RWPE1 (cell line): ENCODE results near the gene TOMM40L.
A peak's percentile ranks its signal among the peaks of the same experiment; 100 is the strongest.

Source experiments
- CTCF ChIA-PET: fragments of 350-600 bp; sonication (Branson Sonifier 250); formaldehyde crosslinking; extraction: SDS; loops from one replicate; lab custom pipeline; 2021; lab: Yijun Ruan, JAX
- POLR2A ChIA-PET: fragments of 400-600 bp; formaldehyde crosslinking; extraction: SDS; loops from one replicate; lab custom pipeline; 2020; ENCODE audit warnings: antibody characterized with exemption; ENCODE audit not compliant: low non-redundant PET; lab: Yijun Ruan, JAX
- DNase-seq: peaks from one replicate; pipeline ENCODE4 v3.0.0; 2012; ENCODE audit warnings: low spot score
- H3K27ac ChIP-seq: fragments of 450-650 bp; 2 replicates; pipeline ENCODE4 v1.5.1; 2017
- TF ChIP-seq, protein P1 (sequence below): fragments of 450-650 bp; conservative IDR thresholded peaks from 2 replicates; pipeline ENCODE4 v1.5.1; 2017; ENCODE audit warnings: low read depth, mild to moderate bottlenecking

TOMM40L gene

DNA sequence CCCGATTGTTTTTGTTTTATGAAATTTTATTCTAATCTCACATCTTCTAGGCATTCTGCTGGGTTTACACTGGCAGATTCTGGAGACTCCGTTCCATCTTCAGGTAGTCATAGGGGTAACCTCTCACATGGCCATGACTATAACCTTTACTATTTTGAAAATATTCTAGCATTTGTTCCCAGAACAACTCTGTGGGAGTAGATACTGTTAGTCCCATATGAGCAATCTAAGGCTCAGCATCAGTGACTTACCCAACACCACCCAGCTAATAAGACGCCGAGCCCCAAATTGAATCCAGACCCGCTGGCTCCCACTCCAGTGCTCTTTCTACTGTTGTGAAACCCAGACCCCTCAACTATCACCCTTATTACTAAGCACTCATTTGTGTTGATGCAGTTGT, 36.8 kb upstream of the TOMM40L start:
- no peak for DNase-seq
- TF ChIP-seq, protein P1, sequence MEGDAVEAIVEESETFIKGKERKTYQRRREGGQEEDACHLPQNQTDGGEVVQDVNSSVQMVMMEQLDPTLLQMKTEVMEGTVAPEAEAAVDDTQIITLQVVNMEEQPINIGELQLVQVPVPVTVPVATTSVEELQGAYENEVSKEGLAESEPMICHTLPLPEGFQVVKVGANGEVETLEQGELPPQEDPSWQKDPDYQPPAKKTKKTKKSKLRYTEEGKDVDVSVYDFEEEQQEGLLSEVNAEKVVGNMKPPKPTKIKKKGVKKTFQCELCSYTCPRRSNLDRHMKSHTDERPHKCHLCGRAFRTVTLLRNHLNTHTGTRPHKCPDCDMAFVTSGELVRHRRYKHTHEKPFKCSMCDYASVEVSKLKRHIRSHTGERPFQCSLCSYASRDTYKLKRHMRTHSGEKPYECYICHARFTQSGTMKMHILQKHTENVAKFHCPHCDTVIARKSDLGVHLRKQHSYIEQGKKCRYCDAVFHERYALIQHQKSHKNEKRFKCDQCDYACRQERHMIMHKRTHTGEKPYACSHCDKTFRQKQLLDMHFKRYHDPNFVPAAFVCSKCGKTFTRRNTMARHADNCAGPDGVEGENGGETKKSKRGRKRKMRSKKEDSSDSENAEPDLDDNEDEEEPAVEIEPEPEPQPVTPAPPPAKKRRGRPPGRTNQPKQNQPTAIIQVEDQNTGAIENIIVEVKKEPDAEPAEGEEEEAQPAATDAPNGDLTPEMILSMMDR = no peak
- POLR2A ChIA-PET = no interaction called here
- CTCF ChIA-PET = no interaction called here
- no peak overlapping the region for H3K27ac ChIP-seq

DNA sequence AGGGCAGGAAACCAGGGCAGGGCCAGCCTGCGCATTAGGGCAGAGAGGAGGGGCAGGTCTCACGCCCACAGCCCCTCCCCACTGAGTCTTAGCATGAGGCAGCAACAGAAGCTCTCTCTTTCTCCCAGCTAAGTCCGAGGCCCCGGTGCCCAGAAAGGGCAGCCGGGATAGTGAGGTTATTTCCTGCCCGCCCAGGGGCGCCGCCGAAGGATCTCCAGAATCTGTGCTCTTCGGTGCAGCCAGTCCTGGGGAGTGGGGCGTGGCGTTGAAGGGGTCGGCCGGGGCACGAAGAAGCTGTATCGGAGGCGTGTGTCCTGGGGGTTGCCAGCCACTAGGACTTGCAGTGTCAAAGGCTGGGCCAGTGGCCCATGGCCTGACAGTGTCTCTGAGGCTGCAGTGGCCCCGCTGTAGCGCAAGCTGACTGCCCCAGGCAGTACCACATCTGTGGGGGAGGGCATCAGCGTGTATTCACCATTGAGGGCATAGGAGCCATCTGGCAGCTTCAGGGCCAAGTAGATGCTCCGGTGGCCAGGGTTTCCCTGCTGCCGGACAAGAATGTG, 34.8 kb upstream of the TOMM40L start:
- POLR2A ChIA-PET = no interaction called here
- no peak overlapping the region for H3K27ac ChIP-seq
- CTCF ChIA-PET = interaction anchor here (1.0 to 1.1 kb wide), 2 partner anchors 10 to 191 kb away, joined by 3 read pairs; no protein-coding TSS in a partner anchor
- TF ChIP-seq, protein P1 = no peak
- no peak for DNase-seq

DNA sequence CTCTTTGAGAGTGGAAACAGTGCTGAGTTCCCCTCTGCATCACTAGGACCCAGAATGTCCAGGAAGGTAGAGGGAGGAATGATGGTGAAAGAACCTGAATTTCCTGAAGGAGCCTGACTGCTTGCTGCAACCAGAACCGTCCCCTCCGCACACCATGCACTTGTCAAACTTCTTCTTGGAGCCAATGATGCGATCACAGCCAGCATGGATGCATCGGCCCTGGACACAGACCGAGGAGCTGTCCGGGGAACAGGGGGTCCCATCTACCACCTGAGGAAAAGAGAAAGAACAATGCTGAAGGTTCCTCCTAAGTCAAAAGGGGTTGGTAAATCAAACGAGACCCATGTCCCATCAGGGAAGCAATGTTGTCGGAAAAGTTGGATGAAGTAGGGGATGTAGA, 33.9 kb upstream of the TOMM40L start:
- POLR2A ChIA-PET = no interaction called here
- no peak overlapping the region for H3K27ac ChIP-seq
- no peak for DNase-seq
- CTCF ChIA-PET = interaction anchor here (0.6 to 1.3 kb wide), 6 partner anchors 10 to 207 kb away, joined by 3 to 4 read pairs (median 3); partner anchors contain the start of gene NDUFS2
- TF ChIP-seq, protein P1 = no peak

DNA sequence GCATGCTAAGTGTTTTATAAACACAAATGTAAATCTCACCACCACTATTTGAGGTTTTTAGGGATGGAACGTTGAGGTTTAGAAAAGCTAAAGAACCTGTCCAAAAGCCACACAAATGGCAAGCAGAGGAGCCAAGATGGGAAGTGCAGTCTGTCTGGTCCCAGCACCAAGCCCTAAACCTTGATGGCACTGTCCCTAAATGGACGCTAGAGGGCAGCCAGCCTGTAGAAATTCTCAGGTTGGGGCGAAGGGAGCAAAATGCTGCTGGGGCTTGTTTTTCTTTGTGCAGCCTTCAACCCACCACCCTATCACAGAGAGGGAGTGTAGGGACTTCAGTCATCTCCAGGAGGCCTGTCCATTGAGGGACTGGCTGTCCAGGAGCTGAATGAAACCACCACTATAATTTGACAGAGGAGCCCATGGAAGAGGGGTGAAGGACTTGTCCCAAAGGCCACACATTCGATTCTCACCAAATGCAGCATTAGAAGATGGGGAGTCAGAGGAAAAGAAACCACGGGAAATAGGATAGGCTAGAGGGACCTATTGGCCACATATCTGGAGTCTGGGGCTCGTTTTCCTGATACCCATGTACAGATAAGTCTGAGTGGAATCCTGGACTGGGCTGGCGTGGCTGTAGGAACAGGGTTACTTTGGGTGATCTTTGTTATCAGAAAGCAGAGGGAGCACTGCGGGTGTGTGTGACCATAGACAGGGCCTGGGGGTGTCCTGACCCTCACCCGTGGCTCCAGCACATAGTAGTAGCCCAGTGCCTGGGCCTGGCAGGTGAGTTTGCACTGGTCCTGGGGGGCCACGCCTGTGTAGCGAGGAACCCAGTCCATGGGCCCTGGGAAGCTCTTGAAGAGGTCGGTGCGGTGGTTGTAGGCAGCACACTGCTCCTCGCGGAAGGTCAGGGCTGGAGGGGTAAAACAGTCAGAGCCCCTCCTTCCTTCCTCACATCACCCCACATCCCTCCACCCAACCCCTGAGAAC, 33.1 kb upstream of the TOMM40L start:
- DNase-seq = peak; percentile 78
- TF ChIP-seq, protein P1 = peak; percentile 93
- CTCF ChIA-PET = interaction anchor here (0.6 to 1.8 kb wide), 10 partner anchors 10 to 208 kb away, joined by 3 to 4 read pairs (median 3); partner anchors contain the start of genes NDUFS2, PPOX and TOMM40L
- POLR2A ChIA-PET = no interaction called here
- H3K27ac ChIP-seq = peak overlapping the region; percentile 10; the same call in 1 of the 2 replicates

DNA sequence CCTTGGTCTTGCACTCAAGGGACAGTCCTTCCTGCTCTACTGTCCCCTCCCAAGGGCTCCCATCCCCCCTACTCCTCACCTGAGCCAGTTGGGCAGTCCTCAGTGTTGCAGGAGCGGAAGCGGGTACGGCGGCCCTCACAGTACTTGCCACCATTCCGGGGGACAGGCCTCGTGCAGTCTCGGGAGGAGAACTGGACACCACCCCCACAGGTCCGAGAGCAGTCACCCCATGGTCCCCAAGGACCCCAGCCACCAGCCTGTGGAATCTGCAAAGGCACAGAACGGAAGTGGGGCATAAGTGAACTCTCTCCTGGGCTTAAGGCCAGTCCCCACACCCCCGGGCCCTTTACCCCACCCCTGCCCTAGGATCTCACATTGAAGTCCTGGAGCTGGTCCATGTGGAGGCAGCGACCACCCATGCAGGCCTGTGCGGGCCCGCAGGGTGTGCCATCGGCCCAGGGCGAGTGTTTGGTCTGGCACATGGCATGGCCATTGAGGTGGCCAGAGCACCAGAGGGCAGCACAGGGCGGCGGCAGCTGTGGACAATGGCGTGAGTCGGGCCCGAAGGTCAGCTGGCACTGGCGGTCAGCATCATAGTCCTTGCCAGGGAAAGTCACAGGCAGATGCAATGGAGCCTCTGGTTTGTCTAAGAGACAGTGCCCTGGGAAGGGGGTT, 32.2 kb upstream of the TOMM40L start:
- POLR2A ChIA-PET = no interaction called here
- peak overlapping the region; percentile 10; the same call in 1 of the 2 replicates for H3K27ac ChIP-seq
- TF ChIP-seq, protein P1 = no peak
- no peak for DNase-seq
- CTCF ChIA-PET = interaction anchor here (0.6 to 1.8 kb wide), 5 partner anchors 28 to 189 kb away, joined by 3 to 5 read pairs (median 4); partner anchors contain the start of genes PPOX and TOMM40L

DNA sequence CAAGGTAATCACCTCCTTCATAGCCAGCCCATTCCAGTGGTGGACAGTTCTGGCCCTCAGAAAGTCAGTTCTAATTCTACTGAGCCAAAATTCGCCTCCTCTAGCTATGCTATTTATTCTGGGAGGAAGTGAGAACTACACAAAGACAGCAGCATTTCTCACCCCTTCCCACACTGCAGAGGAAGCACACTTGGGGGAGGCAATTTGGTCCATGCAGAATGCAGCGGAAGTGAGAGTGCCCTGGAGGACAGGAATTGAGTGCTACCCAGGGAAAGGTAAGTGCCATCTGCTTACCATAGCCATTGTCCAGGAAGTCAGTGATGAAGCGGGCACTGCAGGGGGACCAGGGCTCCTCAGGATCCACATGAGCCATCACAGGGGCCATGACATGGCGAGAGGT, 30.7 kb upstream of the TOMM40L start:
- TF ChIP-seq, protein P1 = no peak
- ChIA-PET POLR2A (no interaction called here), CTCF (no interaction called here)
- no peak overlapping the region for H3K27ac ChIP-seq
- no peak for DNase-seq
